HepG2 (cell line): ENCODE results near the gene NUP85. TPM values are rescaled to one million over a fixed set of nuclear protein-coding genes. Genes with fewer than 3 reads are reported as not detected.

ENCODE experiments used
- ARID5B ChIP-seq: IDR thresholded peaks from 2 replicates; pipeline ENCODE4 v1.4.0; 2020; ENCODE audit warnings: mild to moderate bottlenecking, missing genetic modification reagents
- CEBPB ChIP-seq: IDR thresholded peaks from 2 replicates; pipeline ENCODE4 v1.6.1; 2011; ENCODE audit warnings: low read depth, low read length, improper control_type of control experiment, borderline replicate concordance
- FOXO1 ChIP-seq: sonication (generic); formaldehyde crosslinking; IDR thresholded peaks from 2 replicates; pipeline ENCODE4 v1.4.0; 2020; ENCODE audit warnings: missing genetic modification reagents
- HBP1 ChIP-seq: IDR thresholded peaks from 2 replicates; pipeline ENCODE4 v1.6.1; 2016; ENCODE audit warnings: low read depth, control low read depth
- KLF12 ChIP-seq: sonication (generic); formaldehyde crosslinking; IDR thresholded peaks from 2 replicates; pipeline ENCODE4 v1.4.0; 2020; ENCODE audit warnings: missing genetic modification reagents, borderline replicate concordance
- KLF16 ChIP-seq, 2 experiments: sonication (generic) in 1 of 2; formaldehyde crosslinking in 1 of 2; IDR thresholded peaks; 2 replicates each; pipeline versions ENCODE4 v1.6.1 to v1.8.0; 2016 to 2023; ENCODE audit warnings: missing genetic modification reagents in 2 of 2, missing compliant biosample characterization in 1 of 2
- PLRG1 ChIP-seq: fragments of 450-650 bp; conservative IDR thresholded peaks from 2 replicates; pipeline ENCODE4 v1.6.1; 2016
- SMAD9 ChIP-seq: sonication (generic); formaldehyde crosslinking; IDR thresholded peaks from 2 replicates; pipeline ENCODE4 v1.5.1; 2020; ENCODE audit warnings: mild to moderate bottlenecking, missing genetic modification reagents
- TEAD3 ChIP-seq: optimal IDR thresholded peaks from 2 replicates; pipeline ENCODE3; 2016; ENCODE audit warnings: borderline replicate concordance
- TFAP4 ChIP-seq: sonication (generic); IDR thresholded peaks from 2 replicates; pipeline ENCODE4 v1.6.1; 2016; ENCODE audit warnings: low read depth, borderline replicate concordance
- YY1 ChIP-seq: IDR thresholded peaks from 2 replicates; pipeline ENCODE4 v1.6.1; 2011; ENCODE audit warnings: low read length, low read depth, moderate library complexity, mild to moderate bottlenecking; ENCODE audit not compliant: insufficient read depth, insufficient replicate concordance
- ZNF318 ChIP-seq: sonication (generic); formaldehyde crosslinking; IDR thresholded peaks from 2 replicates; pipeline ENCODE4 v1.4.0; 2020; ENCODE audit warnings: mild to moderate bottlenecking, missing genetic modification reagents
- ZNF382 ChIP-seq: sonication (generic); formaldehyde crosslinking; IDR thresholded peaks from 2 replicates; pipeline ENCODE4 v1.5.0; 2020; ENCODE audit warnings: missing genetic modification reagents, mild to moderate bottlenecking, borderline replicate concordance
- ZNF605 ChIP-seq: sonication (generic); formaldehyde crosslinking; IDR thresholded peaks from 2 replicates; pipeline ENCODE4 v1.8.0; 2022; ENCODE audit warnings: mild to moderate bottlenecking, missing genetic modification reagents
- ZNF672 ChIP-seq: sonication (generic); formaldehyde crosslinking; IDR thresholded peaks from 2 replicates; pipeline ENCODE4 v1.8.1; 2022; ENCODE audit warnings: missing genetic modification reagents
- polyA plus RNA-seq, 8 experiments: library from polyadenylated mRNA; depleted of rRNA in 3 of 8; stranded (reverse) in 7 of 8; unstranded in 1 of 8; fragments of >200 nt; fragmentation: Illumina TruSeq in 4 of 8; extraction: Trizol in 4 of 8; gene quantifications; 2 replicates each; pipeline versions ENCODE4 v1.2.1 to v1.2.3, GENCODE V29; 2011 to 2016; ENCODE audit warnings: low read depth in 4 of 8, missing spikeins in 1 of 8, mixed read lengths in 1 of 8; ENCODE audit not compliant: insufficient read depth in 1 of 8
- total RNA-seq, 5 experiments: library from RNA; depleted of rRNA; stranded (reverse); fragments of >200 nt; fragmentation: Illumina TruSeq; extraction: Trizol; gene quantifications; 2 replicates each; pipeline ENCODE4 v1.2.3, GENCODE V29; 2016; ENCODE audit warnings: low read depth in 1 of 5

Gene NUP85
- total and polyA plus RNA-seq, 2 of the 13 experiments (the other 11 are each of a cell fraction or from before 2014, with no cell fraction given) = 89.1 to 124 TPM

- TF ChIP-seq ZNF672 (CRISPR knock-in tag) (no peak), ZNF382 (no peak), HBP1 (CRISPR knock-in tag) (no peak), SMAD9 (CRISPR knock-in tag) (no peak), KLF12 (0 out of 2 replicates have a peak, but pooled peaks have one; percentile 32), PLRG1 (no peak), ARID5B (CRISPR knock-in tag) (peak; percentile 52), KLF16 (CRISPR knock-in tag; IDR thresholded peaks at IDR 0.05) (0 out of 4 replicates have a peak, but pooled peaks of 1 of the 2 experiments have one; percentile 43), FOXO1 (CRISPR knock-in tag) (peak; percentile 25; the same call in 1 of the 2 replicates), TEAD3 (CRISPR knock-in tag) (no peak), TFAP4 (no peak), ZNF605 (CRISPR knock-in tag) (no peak), CEBPB (peak; percentile 15; the same call in 1 of the 2 replicates), ZNF318 (CRISPR knock-in tag) (no peak), YY1 (no peak)
Observed at GRCh38 chr17:75199886-75200618, 5.4 kb upstream of the NUP85 start (continued).
